K562 (cell line): ENCODE measurements around the gene IRAK4. TPM values are rescaled to one million over a fixed set of nuclear protein-coding genes. Genes with fewer than 3 reads are reported as not detected.

ENCODE experiments used
- ARID3B ChIP-seq: fragments of 250-450 bp; sonication (Bioruptor Pico); IDR thresholded peaks from 2 replicates; pipeline ENCODE4 v1.4.0; 2020; ENCODE audit warnings: borderline replicate concordance
- ATF3 ChIP-seq, 2 experiments: fragments of 450-650 bp in 1 of 2; sonication (generic) in 1 of 2; formaldehyde crosslinking in 1 of 2; IDR thresholded peaks in 1 of 2; conservative IDR thresholded peaks in 1 of 2; 2 replicates each; pipeline versions ENCODE4 v1.6.1 to v1.8.1; 2016 to 2023; ENCODE audit warnings: mild to moderate bottlenecking in 2 of 2, moderate library complexity in 2 of 2, inconsistent platforms in 1 of 2, missing genetic modification reagents in 1 of 2
- CREB5 ChIP-seq: fragments of 250-450 bp; sonication (Bioruptor Pico); IDR thresholded peaks from 2 replicates; pipeline ENCODE4 v1.5.0; 2020; ENCODE audit warnings: mild to moderate bottlenecking
- DPF2 ChIP-seq: fragments of 450-650 bp; IDR thresholded peaks from 2 replicates; pipeline ENCODE4 v1.6.1; 2016
- FOXJ3 ChIP-seq: sonication (generic); formaldehyde crosslinking; IDR thresholded peaks from 2 replicates; pipeline ENCODE4 v1.4.0; 2020; ENCODE audit warnings: mild to moderate bottlenecking, missing genetic modification reagents
- LEF1 ChIP-seq: fragments of 450-650 bp; IDR thresholded peaks from 2 replicates; pipeline ENCODE4 v1.6.1; 2016; ENCODE audit warnings: mild to moderate bottlenecking
- MLLT1 ChIP-seq, 2 experiments: fragments of 450-650 bp; IDR thresholded peaks; 2 replicates each; pipeline ENCODE4 v1.6.1; 2016
- MNT ChIP-seq, 2 experiments: fragments of 450-650 bp; conservative IDR thresholded peaks; 2 replicates each; pipeline ENCODE4 v1.6.1; 2017; ENCODE audit warnings: mild to moderate bottlenecking in 2 of 2, moderate library complexity in 2 of 2
- MTA1 ChIP-seq: fragments of 450-650 bp; IDR thresholded peaks from 2 replicates; pipeline ENCODE4 v1.6.1; 2017; ENCODE audit warnings: borderline replicate concordance
- NR3C1 ChIP-seq: sonication (generic); formaldehyde crosslinking; IDR thresholded peaks from 2 replicates; pipeline ENCODE4 v1.8.1; 2022; ENCODE audit warnings: missing genetic modification reagents
- SAP30 ChIP-seq: fragments of 200-600 bp; sonication (generic); IDR thresholded peaks from 2 replicates; pipeline ENCODE4 v1.6.1; 2012; ENCODE audit warnings: borderline replicate concordance, low read depth, mild to moderate bottlenecking, moderate library complexity, low read length, control low read depth, inconsistent platforms; ENCODE audit not compliant: insufficient read depth, poor library complexity, severe bottlenecking
- SRSF1 ChIP-seq: fragments of 200-400 bp; formaldehyde crosslinking; IDR thresholded peaks from 2 replicates; pipeline ENCODE4 v1.6.1; 2017; ENCODE audit warnings: mild to moderate bottlenecking, low read depth, low read length, moderate library complexity
- ZBTB12 ChIP-seq: fragments of 250-450 bp; sonication (Bioruptor Pico); IDR thresholded peaks from 2 replicates; pipeline ENCODE4 v1.4.0; 2020
- ZBTB43 ChIP-seq: sonication (generic); formaldehyde crosslinking; IDR thresholded peaks from 2 replicates; pipeline ENCODE4 v1.8.0; 2023; ENCODE audit warnings: mild to moderate bottlenecking, missing genetic modification reagents
- ZNF232 ChIP-seq: sonication (generic); formaldehyde crosslinking; IDR thresholded peaks from 2 replicates; pipeline ENCODE4 v1.8.0; 2022; ENCODE audit warnings: mild to moderate bottlenecking, missing genetic modification reagents
- ZNF551 ChIP-seq: fragments of 250-450 bp; sonication (Bioruptor Pico); IDR thresholded peaks from 2 replicates; pipeline ENCODE4 v1.5.0; 2021; ENCODE audit warnings: mild to moderate bottlenecking, moderate library complexity
- polyA plus RNA-seq, 8 experiments: library from polyadenylated mRNA; depleted of rRNA in 4 of 8; stranded (reverse) in 5 of 8; unstranded in 3 of 8; fragments of >200 nt; fragmentation: Nextera tagmentation in 2 of 8; fragmentation: Illumina TruSeq in 1 of 8; extraction: Ambion mirVana in 2 of 8; extraction: Trizol in 1 of 8; gene quantifications; 2 replicates each; pipeline versions ENCODE4 v1.2.1 to v1.2.3, GENCODE V29; 2011 to 2014; ENCODE audit warnings: inconsistent platforms in 1 of 8, missing spikeins in 1 of 8
- total RNA-seq, 7 experiments: library from RNA; depleted of rRNA in 6 of 7; stranded (reverse); fragments of >200 nt in 6 of 7; fragmentation: Illumina TruSeq in 2 of 7; extraction: Trizol in 2 of 7; gene quantifications; 2 replicates each; pipeline versions ENCODE4 v1.2.1 to v1.2.3, GENCODE V29; 2011 to 2021; ENCODE audit warnings: low replicate concordance in 1 of 7

Gene IRAK4
- total and polyA plus RNA-seq, 9 of the 15 experiments (the other 6 are each of a cell fraction or from before 2014, with no cell fraction given) = 10.8 to 34.5 (median 16.0) TPM

GRCh38 chr12:43805860-43806736, 47.3 kb downstream of the IRAK4 start, which contains the start of gene TWF1 (continued):
- TF ChIP-seq SAP30 = peak; percentile 78
- TF ChIP-seq MLLT1 (IDR thresholded peaks at IDR 0.05) = 0 out of 4 replicates have a peak, but pooled peaks have one; percentile 15 to 16
- no peak for TF ChIP-seq ARID3B (CRISPR knock-in tag)
- peak; percentile 18 to 67; a peak in 3 of 4 replicates for TF ChIP-seq MNT (conservative IDR thresholded peaks at IDR 0.05)
- no peak for TF ChIP-seq FOXJ3 (CRISPR knock-in tag)
- TF ChIP-seq CREB5 (CRISPR knock-in tag) = no peak
- TF ChIP-seq ZBTB12 (CRISPR knock-in tag) = peak; percentile 95
- TF ChIP-seq ATF3 (IDR thresholded peaks at IDR 0.05) = no peak
- no peak for TF ChIP-seq ATF3 (CRISPR knock-in tag; conservative IDR thresholded peaks at IDR 0.05)
- TF ChIP-seq SRSF1 = no peak
- no peak for TF ChIP-seq DPF2
- peak; percentile 41; the same call in 1 of the 2 replicates for TF ChIP-seq NR3C1
- TF ChIP-seq ZNF232 (CRISPR knock-in tag) = no peak
- TF ChIP-seq ZNF551 (CRISPR knock-in tag) = no peak
- no peak for TF ChIP-seq LEF1
- TF ChIP-seq MTA1 = peak; percentile 84
- no peak for TF ChIP-seq ZBTB43 (CRISPR knock-in tag)
